ENCODE measurements around the gene AP4S1.
"Not testable (repeated sequence)": the region's sequence is repeated elsewhere in the genome, so short reads cannot be mapped to it uniquely, and the experiment has no call there.

The AP4S1 gene

GRCh38 chr14:31069343-31069742 lies 43.9 kb downstream of the AP4S1 start:
- no peaks in the 10 kb centered on the region for H3K9me3 ChIP-seq (ENCODE audit: control insufficient read depth in 1 of 2, low read length in 2 of 2)
- H3K27me3 ChIP-seq (ENCODE audit: low read depth, low read length), result no peaks in the 10 kb centered on the region
- H3K4me3 ChIP-seq (ENCODE audit: low read depth in 1 of 2, low read length in 2 of 2), result no peak overlapping the region
- H3K36me3 ChIP-seq (ENCODE audit: control insufficient read depth in 1 of 2, insufficient read depth in 2 of 2, low read length in 2 of 2), result peaks cover 0 to 6% of the 10 kb centered on the region in 2 donors
- no peaks in the 10 kb centered on the region for H3K4me1 ChIP-seq (ENCODE audit: control insufficient read depth in 1 of 2, insufficient read depth in 2 of 2, low read length in 2 of 2)
- H3K27ac ChIP-seq (ENCODE audit: low read length), result no peak overlapping the region

- H3K9me3 ChIP-seq (ENCODE audit: control insufficient read depth in 1 of 2, low read length in 2 of 2), result no peaks in the 10 kb centered on the region
- H3K27ac ChIP-seq (ENCODE audit: low read length), result no peak overlapping the region
- no peak overlapping the region for H3K4me3 ChIP-seq (ENCODE audit: low read depth in 1 of 2, low read length in 2 of 2)
- no peaks in the 10 kb centered on the region for H3K27me3 ChIP-seq (ENCODE audit: low read depth, low read length)
- H3K4me1 ChIP-seq (ENCODE audit: control insufficient read depth in 1 of 2, insufficient read depth in 2 of 2, low read length in 2 of 2), result no peaks in the 10 kb centered on the region
- H3K36me3 ChIP-seq (ENCODE audit: control insufficient read depth in 1 of 2, insufficient read depth in 2 of 2, low read length in 2 of 2), result peaks cover 0 to 6% of the 10 kb centered on the region in 2 donors
Measured at GRCh38 chr14:31070431-31070830, 45.0 kb downstream of the AP4S1 start.

- Histone ChIP-seq H3K9me3 (ENCODE audit: control insufficient read depth in 1 of 2, low read length in 2 of 2) (no peaks in the 10 kb centered on the region), H3K27me3 (ENCODE audit: low read depth, low read length) (no peaks in the 10 kb centered on the region), H3K27ac (ENCODE audit: low read length) (no peak overlapping the region), H3K4me1 (ENCODE audit: control insufficient read depth in 1 of 2, insufficient read depth in 2 of 2, low read length in 2 of 2) (no peaks in the 10 kb centered on the region), H3K36me3 (ENCODE audit: control insufficient read depth in 1 of 2, insufficient read depth in 2 of 2, low read length in 2 of 2) (peaks cover 0 to 6% of the 10 kb centered on the region in 2 donors), H3K4me3 (ENCODE audit: low read depth in 1 of 2, low read length in 2 of 2) (no peak overlapping the region)
Measured at GRCh38 chr14:31071151-31071550, 45.7 kb downstream of the AP4S1 start.

- Histone ChIP-seq H3K4me1 (ENCODE audit: control insufficient read depth in 1 of 2, insufficient read depth in 2 of 2, low read length in 2 of 2) (peaks cover 0 to 5% of the 10 kb centered on the region in 2 donors), H3K9me3 (ENCODE audit: control insufficient read depth in 1 of 2, low read length in 2 of 2) (no peaks in the 10 kb centered on the region), H3K27me3 (ENCODE audit: low read depth, low read length) (no peaks in the 10 kb centered on the region), H3K27ac (ENCODE audit: low read length) (no peak overlapping the region), H3K36me3 (ENCODE audit: control insufficient read depth in 1 of 2, insufficient read depth in 2 of 2, low read length in 2 of 2) (peaks cover 0 to 6% of the 10 kb centered on the region in 2 donors), H3K4me3 (ENCODE audit: low read depth in 1 of 2, low read length in 2 of 2) (no peak overlapping the region)
Measured at GRCh38 chr14:31075144-31075543, 49.7 kb downstream of the AP4S1 start.

- H3K27me3 ChIP-seq (ENCODE audit: low read depth, low read length), result no peaks in the 10 kb centered on the region
- H3K4me3 ChIP-seq (ENCODE audit: low read depth in 1 of 2, low read length in 2 of 2), result no peak overlapping the region
- H3K4me1 ChIP-seq (ENCODE audit: control insufficient read depth in 1 of 2, insufficient read depth in 2 of 2, low read length in 2 of 2), result peaks cover 0 to 5% of the 10 kb centered on the region in 2 donors
- no peak overlapping the region for H3K27ac ChIP-seq (ENCODE audit: low read length)
- H3K36me3 ChIP-seq (ENCODE audit: control insufficient read depth in 1 of 2, insufficient read depth in 2 of 2, low read length in 2 of 2), result no peaks in the 10 kb centered on the region
- H3K9me3 ChIP-seq (ENCODE audit: control insufficient read depth in 1 of 2, low read length in 2 of 2), result no peaks in the 10 kb centered on the region
Measured at GRCh38 chr14:31078766-31079165, 53.3 kb downstream of the AP4S1 start.

GRCh38 chr14:31080056-31080455 lies 54.6 kb downstream of the AP4S1 start:
- H3K4me3 ChIP-seq (ENCODE audit: low read depth in 1 of 2, low read length in 2 of 2), result no peak overlapping the region
- no peak overlapping the region for H3K27ac ChIP-seq (ENCODE audit: low read length)
- no peaks in the 10 kb centered on the region for H3K27me3 ChIP-seq (ENCODE audit: low read depth, low read length)
- peaks cover 0 to 7% of the 10 kb centered on the region in 2 donors for H3K36me3 ChIP-seq (ENCODE audit: control insufficient read depth in 1 of 2, insufficient read depth in 2 of 2, low read length in 2 of 2)
- H3K4me1 ChIP-seq (ENCODE audit: control insufficient read depth in 1 of 2, insufficient read depth in 2 of 2, low read length in 2 of 2), result peaks cover 0 to 5% of the 10 kb centered on the region in 2 donors
- H3K9me3 ChIP-seq (ENCODE audit: control insufficient read depth in 1 of 2, low read length in 2 of 2), result no peaks in the 10 kb centered on the region

- Histone ChIP-seq H3K36me3 (ENCODE audit: control insufficient read depth in 1 of 2, insufficient read depth in 2 of 2, low read length in 2 of 2) (peaks cover 0 to 8% of the 10 kb centered on the region in 2 donors), H3K9me3 (ENCODE audit: control insufficient read depth in 1 of 2, low read length in 2 of 2) (no peaks in the 10 kb centered on the region), H3K4me3 (ENCODE audit: low read depth in 1 of 2, low read length in 2 of 2) (no peak overlapping the region), H3K27ac (ENCODE audit: low read length) (no peak overlapping the region), H3K4me1 (ENCODE audit: control insufficient read depth in 1 of 2, insufficient read depth in 2 of 2, low read length in 2 of 2) (peaks cover 0 to 5% of the 10 kb centered on the region in 2 donors), H3K27me3 (ENCODE audit: low read depth, low read length) (no peaks in the 10 kb centered on the region)
Measured at GRCh38 chr14:31080484-31080883, 55.0 kb downstream of the AP4S1 start.

GRCh38 chr14:31083781-31084180 lies 58.3 kb downstream of the AP4S1 start:
- no peak overlapping the region for H3K27ac ChIP-seq (ENCODE audit: low read length)
- peaks cover 0 to 3% of the 10 kb centered on the region in 2 donors for H3K4me1 ChIP-seq (ENCODE audit: control insufficient read depth in 1 of 2, insufficient read depth in 2 of 2, low read length in 2 of 2)
- no peak overlapping the region for H3K4me3 ChIP-seq (ENCODE audit: low read depth in 1 of 2, low read length in 2 of 2)
- no peaks in the 10 kb centered on the region for H3K27me3 ChIP-seq (ENCODE audit: low read depth, low read length)
- peaks cover 0 to 8% of the 10 kb centered on the region in 2 donors for H3K36me3 ChIP-seq (ENCODE audit: control insufficient read depth in 1 of 2, insufficient read depth in 2 of 2, low read length in 2 of 2)
- no peaks in the 10 kb centered on the region for H3K9me3 ChIP-seq (ENCODE audit: control insufficient read depth in 1 of 2, low read length in 2 of 2)

GRCh38 chr14:31084385-31084784 lies 58.9 kb downstream of the AP4S1 start:
- H3K9me3 ChIP-seq (ENCODE audit: control insufficient read depth in 1 of 2, low read length in 2 of 2), result no peaks in the 10 kb centered on the region
- no peaks in the 10 kb centered on the region for H3K27me3 ChIP-seq (ENCODE audit: low read depth, low read length)
- no peaks in the 10 kb centered on the region for H3K4me1 ChIP-seq (ENCODE audit: control insufficient read depth in 1 of 2, insufficient read depth in 2 of 2, low read length in 2 of 2)
- no peak overlapping the region for H3K27ac ChIP-seq (ENCODE audit: low read length)
- peaks cover 0 to 8% of the 10 kb centered on the region in 2 donors for H3K36me3 ChIP-seq (ENCODE audit: control insufficient read depth in 1 of 2, insufficient read depth in 2 of 2, low read length in 2 of 2)
- H3K4me3 ChIP-seq (ENCODE audit: low read depth in 1 of 2, low read length in 2 of 2), result no peak overlapping the region

- Histone ChIP-seq H3K36me3 (ENCODE audit: control insufficient read depth in 1 of 2, insufficient read depth in 2 of 2, low read length in 2 of 2) (peaks cover 0 to 8% of the 10 kb centered on the region in 2 donors), H3K4me3 (ENCODE audit: low read depth in 1 of 2, low read length in 2 of 2) (no peak overlapping the region), H3K27ac (ENCODE audit: low read length) (no peak overlapping the region), H3K9me3 (ENCODE audit: control insufficient read depth in 1 of 2, low read length in 2 of 2) (no peaks in the 10 kb centered on the region), H3K27me3 (ENCODE audit: low read depth, low read length) (no peaks in the 10 kb centered on the region), H3K4me1 (ENCODE audit: control insufficient read depth in 1 of 2, insufficient read depth in 2 of 2, low read length in 2 of 2) (no peaks in the 10 kb centered on the region)
Measured at GRCh38 chr14:31085027-31085426, 59.6 kb downstream of the AP4S1 start.

- H3K9me3 ChIP-seq (ENCODE audit: control insufficient read depth in 1 of 2, low read length in 2 of 2); H3K27me3 ChIP-seq (ENCODE audit: low read depth, low read length); H3K4me3 ChIP-seq (ENCODE audit: low read depth in 1 of 2, low read length in 2 of 2); H3K27ac ChIP-seq (ENCODE audit: low read length); H3K36me3 ChIP-seq (ENCODE audit: control insufficient read depth in 1 of 2, insufficient read depth in 2 of 2, low read length in 2 of 2); H3K4me1 ChIP-seq (ENCODE audit: control insufficient read depth in 1 of 2, insufficient read depth in 2 of 2, low read length in 2 of 2): not testable (repeated sequence)
Measured at GRCh38 chr14:31086466-31086865, 61.0 kb downstream of the AP4S1 start.

Data from muscle layer of duodenum (tissue), 2 donors.